NT2/D1 (cell line): Measurements from ENCODE around the gene SORBS1.

Experiments used
- DNase-seq: peaks from one replicate; pipeline ENCODE4 v3.0.0-alpha.2; 2011; ENCODE audit warnings: low read depth, low spot score
- H3K27me3 ChIP-seq: 2 replicates; pipeline ENCODE4 v1.6.0; 2011; ENCODE audit warnings: mild to moderate bottlenecking; ENCODE audit not compliant: insufficient read length, insufficient read depth
- H3K36me3 ChIP-seq: 2 replicates; pipeline ENCODE4 v1.6.1; 2011; ENCODE audit warnings: mild to moderate bottlenecking, low read length, mixed read lengths; ENCODE audit not compliant: insufficient read depth, insufficient read length
- H3K4me1 ChIP-seq: 2 replicates; pipeline ENCODE4 v1.5.1; 2011; ENCODE audit not compliant: insufficient read depth, insufficient read length
- H3K4me3 ChIP-seq: 2 replicates; pipeline ENCODE4 v1.5.1; 2011; ENCODE audit warnings: low read depth; ENCODE audit not compliant: insufficient read length
- H3K9ac ChIP-seq: 2 replicates; pipeline ENCODE4 v1.6.0; 2011; ENCODE audit warnings: low read depth; ENCODE audit not compliant: insufficient read length
- H3K9me3 ChIP-seq: 2 replicates; pipeline ENCODE4 v1.5.1; 2011; ENCODE audit warnings: mild to moderate bottlenecking, low read length; ENCODE audit not compliant: insufficient read depth
- SUZ12 ChIP-seq: IDR thresholded peaks from 2 replicates; pipeline ENCODE4 v1.6.1; 2011; ENCODE audit not compliant: insufficient read length, insufficient read depth; ENCODE audit errors: extremely low read depth
- YY1 ChIP-seq: IDR thresholded peaks from 2 replicates; pipeline ENCODE4 v1.6.1; 2011; ENCODE audit not compliant: insufficient read length, insufficient read depth
- ZNF274 ChIP-seq: IDR thresholded peaks from 2 replicates; pipeline ENCODE4 v1.6.1; 2011; ENCODE audit warnings: mild to moderate bottlenecking, low read depth, low read length

The SORBS1 gene

DNA sequence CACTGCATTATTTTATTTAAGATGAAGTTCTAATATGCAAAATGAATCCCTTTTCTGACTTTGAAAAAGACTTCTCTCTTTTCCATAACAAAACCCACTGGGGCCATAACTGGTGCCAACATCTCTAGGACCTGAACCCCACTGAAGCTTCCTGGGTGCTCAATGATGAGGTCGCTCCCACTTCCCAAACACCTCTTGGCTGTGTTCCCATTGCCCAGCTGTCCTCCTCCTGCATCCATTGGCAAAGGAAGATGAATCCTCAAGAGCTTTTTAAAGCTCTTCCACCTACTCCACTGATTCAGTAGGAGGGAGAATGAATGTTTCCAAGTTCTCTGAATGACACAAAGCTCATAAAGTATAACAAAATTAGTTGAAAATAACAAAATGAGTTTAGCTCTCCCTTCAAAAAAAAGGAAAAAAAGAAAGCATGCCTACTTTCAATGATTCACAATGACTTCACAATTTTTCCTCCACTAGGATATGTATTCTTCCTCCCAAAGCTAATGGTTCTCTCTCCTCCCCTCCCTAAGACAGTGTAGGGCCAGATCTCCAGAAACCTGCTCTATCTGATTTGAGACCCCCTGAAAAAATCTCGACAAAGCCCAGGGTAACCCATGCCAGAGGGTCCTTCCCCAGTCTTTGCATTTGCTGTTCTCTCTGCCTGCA is 64.8 kb downstream of the SORBS1 start:
- no peaks in the 10 kb centered on the region for H3K4me1 ChIP-seq
- TF ChIP-seq ZNF274 (no peak), SUZ12 (no peak), YY1 (no peak)
- no peak overlapping the region for H3K4me3 ChIP-seq
- H3K27me3 ChIP-seq, result no peaks in the 10 kb centered on the region
- DNase-seq, result no peak
- H3K9me3 ChIP-seq, result no peaks in the 10 kb centered on the region
- no peaks in the 10 kb centered on the region for H3K36me3 ChIP-seq
- H3K9ac ChIP-seq, result no peak overlapping the region

DNA sequence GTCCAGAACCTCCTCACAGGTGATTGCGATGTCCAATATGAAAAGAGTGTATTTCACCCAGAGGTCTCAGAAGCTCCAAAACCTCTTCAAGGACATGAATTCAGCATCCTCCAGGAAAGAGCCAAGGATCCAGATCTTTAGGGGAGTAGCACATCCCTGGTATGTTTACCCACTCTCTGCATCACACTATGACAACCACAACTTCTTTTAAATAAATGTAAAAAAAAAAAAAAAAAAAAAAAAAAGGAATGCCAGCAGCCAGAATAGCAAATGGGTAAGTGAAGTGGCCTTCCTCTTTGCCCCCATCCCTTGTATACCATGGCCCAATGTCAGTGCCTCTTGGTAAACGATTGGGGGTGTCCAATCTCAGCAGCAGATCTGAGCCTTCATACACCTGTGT is 67.3 kb downstream of the SORBS1 start:
- Histone ChIP-seq H3K4me1 (no peaks in the 10 kb centered on the region), H3K36me3 (peaks cover 2% of the 10 kb centered on the region), H3K4me3 (no peak overlapping the region), H3K9me3 (no peaks in the 10 kb centered on the region), H3K9ac (no peak overlapping the region), H3K27me3 (no peaks in the 10 kb centered on the region)
- TF ChIP-seq YY1 (no peak), SUZ12 (no peak), ZNF274 (no peak)
- DNase-seq, result no peak

DNA sequence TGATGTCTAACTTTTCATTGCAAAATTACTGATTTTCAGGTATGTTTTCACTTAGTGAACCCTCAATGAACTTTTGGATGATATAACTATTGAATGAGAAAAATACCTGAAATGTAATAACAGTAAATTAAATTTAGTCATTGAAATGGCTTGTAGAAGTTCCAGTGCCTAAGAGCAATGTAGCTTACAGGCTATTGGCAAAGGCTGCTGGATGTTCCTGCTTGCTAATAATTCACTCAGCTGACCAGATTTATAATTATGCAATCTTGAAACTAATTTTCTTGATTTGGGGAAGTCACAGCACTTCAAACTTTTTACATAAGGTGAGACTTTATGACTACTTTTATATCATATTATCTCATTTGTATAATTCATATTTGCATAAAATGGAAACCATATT is 73.2 kb downstream of the SORBS1 start:
- Histone ChIP-seq H3K4me1 (no peaks in the 10 kb centered on the region), H3K4me3 (no peak overlapping the region), H3K36me3 (peaks cover 2% of the 10 kb centered on the region), H3K27me3 (no peaks in the 10 kb centered on the region), H3K9ac (no peak overlapping the region), H3K9me3 (no peaks in the 10 kb centered on the region)
- TF ChIP-seq YY1 (no peak), ZNF274 (no peak), SUZ12 (no peak)
- DNase-seq, result no peak

DNA sequence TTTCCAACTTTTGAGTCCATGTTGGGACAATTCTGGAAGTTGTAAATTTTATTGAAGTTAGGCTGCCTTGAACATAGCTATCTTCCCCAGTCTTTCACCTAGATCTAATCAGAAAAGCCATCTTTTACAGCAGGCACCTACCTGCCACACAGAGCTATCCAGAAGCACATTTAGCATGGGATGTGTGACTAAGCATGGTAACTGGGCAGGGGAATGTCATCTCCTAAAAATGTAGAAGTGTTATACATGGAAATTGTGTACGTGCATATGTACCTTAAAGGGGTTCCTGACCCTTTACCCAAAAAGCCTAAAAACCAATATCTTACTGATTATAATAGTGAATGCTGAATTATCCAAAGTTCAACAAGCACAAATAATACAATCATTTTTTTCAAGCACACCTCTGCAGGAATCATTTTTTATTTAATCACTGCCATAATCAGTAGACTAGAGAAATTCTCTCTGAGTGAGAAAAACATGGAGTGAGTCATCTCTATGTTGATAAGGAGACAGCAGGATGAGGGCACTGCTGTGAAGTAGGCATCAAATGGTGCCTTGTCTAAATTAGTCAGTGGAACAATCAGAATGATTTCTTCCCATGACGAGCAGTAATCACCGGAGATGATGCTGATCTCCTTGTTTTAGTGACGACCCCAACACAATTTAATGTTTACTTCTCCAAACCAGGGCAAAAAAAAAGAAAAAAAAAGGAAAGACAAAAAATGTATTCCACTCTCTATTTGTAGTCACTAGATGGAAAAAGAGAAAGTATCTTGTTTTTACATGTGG is 75.9 kb downstream of the SORBS1 start:
- no peak for DNase-seq
- Histone ChIP-seq H3K4me3 (no peak overlapping the region), H3K27me3 (no peaks in the 10 kb centered on the region), H3K36me3 (peaks cover 2% of the 10 kb centered on the region), H3K9me3 (peaks cover 4% of the 10 kb centered on the region; the same call in 1 of the 2 replicates), H3K9ac (no peak overlapping the region), H3K4me1 (peaks cover 3% of the 10 kb centered on the region)
- TF ChIP-seq SUZ12 (no peak), ZNF274 (no peak), YY1 (no peak)

DNA sequence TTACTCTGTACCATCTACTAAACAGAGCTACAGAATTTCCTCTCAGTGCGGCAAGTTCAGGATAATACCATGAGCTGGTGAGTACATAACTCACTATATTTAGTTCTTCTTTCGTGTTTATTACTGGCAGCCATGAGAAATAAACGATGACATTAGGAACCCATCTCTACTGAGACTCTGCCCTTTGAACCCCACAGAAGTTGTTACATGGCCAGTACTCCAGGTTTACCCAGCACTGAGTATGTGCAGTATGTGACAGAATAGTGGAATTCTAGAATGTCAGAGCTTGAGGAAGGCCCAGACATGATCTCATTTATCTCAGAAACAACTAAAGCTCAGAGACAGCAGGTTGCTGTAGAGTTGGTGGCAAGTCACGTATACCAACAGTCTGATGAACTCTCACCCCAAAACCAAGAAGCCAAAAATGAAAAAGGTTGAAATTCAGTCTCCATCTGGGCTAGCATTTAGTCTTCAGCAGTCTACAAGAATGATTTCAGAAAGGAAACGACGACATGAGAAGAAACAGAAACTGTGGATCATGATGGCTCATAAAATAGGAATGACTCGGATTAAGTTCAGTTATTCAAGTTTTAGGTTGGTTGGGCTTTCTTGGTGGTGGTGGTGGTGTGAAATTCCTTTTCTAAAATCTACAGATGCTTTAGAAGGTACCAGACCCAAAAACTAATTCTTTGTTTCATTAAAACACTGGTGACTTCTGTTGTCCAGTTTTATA is 78.5 kb downstream of the SORBS1 start:
- Histone ChIP-seq H3K4me3 (no peak overlapping the region), H3K27me3 (no peaks in the 10 kb centered on the region), H3K4me1 (peaks cover 3% of the 10 kb centered on the region), H3K36me3 (no peaks in the 10 kb centered on the region), H3K9ac (no peak overlapping the region), H3K9me3 (peaks cover 4% of the 10 kb centered on the region; the same call in 1 of the 2 replicates)
- DNase-seq, result no peak
- no peak for TF ChIP-seq YY1
- no peak for TF ChIP-seq SUZ12
- TF ChIP-seq ZNF274, result no peak

DNA sequence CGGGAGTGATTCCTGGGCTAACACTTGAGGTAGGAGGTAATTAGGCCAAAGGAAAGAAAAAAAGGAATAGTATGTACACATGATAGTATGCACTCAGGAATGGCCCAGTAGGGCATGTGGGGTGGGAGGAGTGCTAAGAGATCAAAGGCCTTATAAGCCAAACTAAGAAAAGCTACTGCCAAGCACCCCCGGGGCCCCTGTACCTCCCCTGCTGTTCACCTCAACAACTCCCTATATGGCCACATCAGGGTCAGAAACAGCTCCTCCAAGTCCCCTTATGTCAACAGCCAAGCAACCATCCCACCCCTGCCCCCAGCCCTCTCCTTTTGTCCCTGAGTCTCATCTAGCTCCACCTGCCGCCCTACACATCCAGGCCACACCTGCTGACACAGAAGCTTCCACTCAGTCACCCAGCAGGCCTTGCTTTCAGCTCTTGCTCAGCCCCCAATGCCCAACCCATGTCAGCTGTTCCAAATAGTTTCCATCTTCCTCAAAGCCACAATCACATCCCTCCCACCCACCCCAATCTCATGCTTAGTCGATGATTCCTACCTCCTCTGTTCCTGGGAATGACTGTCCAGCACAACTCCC is 80.2 kb downstream of the SORBS1 start:
- TF ChIP-seq SUZ12 (no peak), ZNF274 (no peak), YY1 (no peak)
- H3K9me3 ChIP-seq, result peaks cover 4% of the 10 kb centered on the region; the same call in 1 of the 2 replicates
- no peaks in the 10 kb centered on the region for H3K36me3 ChIP-seq
- peaks cover 3% of the 10 kb centered on the region for H3K4me1 ChIP-seq
- H3K27me3 ChIP-seq, result no peaks in the 10 kb centered on the region
- no peak overlapping the region for H3K9ac ChIP-seq
- DNase-seq, result no peak
- no peak overlapping the region for H3K4me3 ChIP-seq
